Measurements from ENCODE around the gene GPR155.
"Not testable (repeated sequence)": the region's sequence is repeated elsewhere in the genome, so short reads cannot be mapped to it uniquely, and the experiment has no call there.

GPR155 gene

GRCh38 chr2:174438146-174438886 is 48.5 kb downstream of the GPR155 start:
- no peak for DNase-seq

GRCh38 chr2:174436351-174436750 is 50.5 kb downstream of the GPR155 start:
- no peak for DNase-seq

- no peak for DNase-seq
Measured at GRCh38 chr2:174431902-174432301, 54.9 kb downstream of the GPR155 start.

- no peak for DNase-seq
Measured at GRCh38 chr2:174430066-174430465, 56.8 kb downstream of the GPR155 start.

GRCh38 chr2:174428214-174428613 is 58.6 kb downstream of the GPR155 start:
- DNase-seq = no peak

GRCh38 chr2:174412256-174412655 is 74.6 kb downstream of the GPR155 start:
- no peak for DNase-seq

- not testable (repeated sequence) for DNase-seq
Measured at GRCh38 chr2:174410039-174410438, 76.8 kb downstream of the GPR155 start.

GRCh38 chr2:174403628-174404027 is 83.2 kb downstream of the GPR155 start:
- no peak for DNase-seq

GRCh38 chr2:174400853-174401252 is 86.0 kb downstream of the GPR155 start:
- DNase-seq = no peak

GRCh38 chr2:174399171-174399570 is 87.7 kb downstream of the GPR155 start:
- DNase-seq = no peak

GRCh38 chr2:174397773-174398172 is 89.1 kb downstream of the GPR155 start:
- DNase-seq = no peak

- DNase-seq = peak; percentile 12
Measured at GRCh38 chr2:174395969-174396630, 90.7 kb downstream of the GPR155 start.

GRCh38 chr2:174395284-174395968 is 91.4 kb downstream of the GPR155 start, which contains the start of gene SCRN3:
Gene SCRN3 (plus strand): TSS chr2:174395730. CDS start chr2:174398284, 2,554 bp downstream.
- DNase-seq = peak; percentile 90

- DNase-seq = no peak
Measured at GRCh38 chr2:174392706-174393105, 94.1 kb downstream of the GPR155 start.

- not testable (repeated sequence) for DNase-seq
Measured at GRCh38 chr2:174390303-174390702, 96.5 kb downstream of the GPR155 start.

GRCh38 chr2:174389542-174389941 is 97.3 kb downstream of the GPR155 start:
- no peak for DNase-seq

GRCh38 chr2:174388706-174389105 is 98.1 kb downstream of the GPR155 start:
- DNase-seq = not testable (repeated sequence)

- DNase-seq = no peak
Measured at GRCh38 chr2:174385201-174385600, 101.6 kb downstream of the GPR155 start.

GRCh38 chr2:174383796-174384195 is 103.0 kb downstream of the GPR155 start:
- DNase-seq = no peak

All from NCI-H1105 treated with DMSO at 0.1 percent for 48 hours (cell line).